GM18951 (cell line): ENCODE results near the gene SLIT1.

Source experiments
- POLR2A ChIP-seq: IDR thresholded peaks from 4 replicates; pipeline ENCODE4 v1.6.1; 2011; ENCODE audit warnings: mild to moderate bottlenecking; ENCODE audit not compliant: insufficient read length, insufficient read depth; ENCODE audit errors: extremely low read depth
- in situ Hi-C: fragments of 300-500 bp; cut with MboI; formaldehyde crosslinking; loops from one replicate; pipeline ENCODE4 v1.12.0; 2022; ENCODE audit warnings: low sequenced_read_pairs, mixed read lengths, inconsistent platforms; ENCODE audit not compliant: unreplicated experiment

SLIT1 gene

GRCh38 chr10:96988426-96988825 is 197.3 kb downstream of the SLIT1 start:
- in situ Hi-C loops, result no loop called here
- TF ChIP-seq POLR2A, result no peak

DNA sequence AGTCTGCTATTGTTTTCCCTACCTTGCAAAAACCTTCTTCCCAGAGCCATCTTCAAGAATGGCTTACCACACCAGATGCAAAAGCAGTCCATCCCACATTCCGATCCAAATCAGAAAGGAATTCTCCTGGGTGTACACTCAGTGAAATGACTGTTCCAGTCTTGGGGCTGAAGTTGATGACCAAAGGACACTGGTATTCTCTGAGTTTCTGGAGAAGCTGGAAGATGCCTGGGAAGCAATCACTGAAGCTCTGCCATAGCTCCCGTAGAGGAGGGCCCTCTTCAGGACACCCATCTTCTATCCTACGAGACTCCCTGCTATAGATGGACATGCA is 197.9 kb downstream of the SLIT1 start:
- TF ChIP-seq POLR2A, result no peak
- in situ Hi-C loops, result no loop called here

GRCh38 chr10:96987141-96987841 is 198.5 kb downstream of the SLIT1 start:
- TF ChIP-seq POLR2A, result no peak

GRCh38 chr10:96986200-96986856 is 199.4 kb downstream of the SLIT1 start:
- in situ Hi-C loops, result no loop called here
- TF ChIP-seq POLR2A, result no peak

More at GRCh38 chr10:96987141-96987841, 198.5 kb downstream of the SLIT1 start:
- in situ Hi-C loops, result no loop called here

GRCh38 chr10:96984541-96985131 is 201.1 kb downstream of the SLIT1 start:
- peak; percentile 10 for TF ChIP-seq POLR2A
- in situ Hi-C loops, result no loop called here

- in situ Hi-C loops, result no loop called here
- no peak for TF ChIP-seq POLR2A
Measured at GRCh38 chr10:96982149-96982930, 203.4 kb downstream of the SLIT1 start.

GRCh38 chr10:96978621-96979154 is 207.1 kb downstream of the SLIT1 start:
- no peak for TF ChIP-seq POLR2A
- in situ Hi-C loops, result no loop called here

DNA sequence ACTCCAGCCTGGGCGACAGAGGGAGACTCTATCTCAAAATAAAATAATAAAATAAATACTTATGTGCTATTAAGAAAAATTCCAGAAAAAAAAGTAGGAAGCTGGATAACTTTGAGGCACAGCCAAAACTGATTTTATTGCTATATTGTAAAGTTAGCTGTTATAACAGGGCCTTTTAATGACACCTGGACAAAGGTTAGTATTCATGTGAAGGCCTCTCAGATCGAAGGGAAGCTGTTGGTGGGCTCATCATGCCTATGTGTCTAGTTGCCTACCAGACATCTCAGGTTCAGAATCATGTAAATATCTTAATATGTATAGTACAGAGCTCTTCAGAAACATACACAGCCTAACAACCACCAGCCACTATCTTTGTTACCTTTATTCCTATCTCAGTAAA is 210.6 kb downstream of the SLIT1 start:
- TF ChIP-seq POLR2A, result no peak
- in situ Hi-C loops, result no loop called here

DNA sequence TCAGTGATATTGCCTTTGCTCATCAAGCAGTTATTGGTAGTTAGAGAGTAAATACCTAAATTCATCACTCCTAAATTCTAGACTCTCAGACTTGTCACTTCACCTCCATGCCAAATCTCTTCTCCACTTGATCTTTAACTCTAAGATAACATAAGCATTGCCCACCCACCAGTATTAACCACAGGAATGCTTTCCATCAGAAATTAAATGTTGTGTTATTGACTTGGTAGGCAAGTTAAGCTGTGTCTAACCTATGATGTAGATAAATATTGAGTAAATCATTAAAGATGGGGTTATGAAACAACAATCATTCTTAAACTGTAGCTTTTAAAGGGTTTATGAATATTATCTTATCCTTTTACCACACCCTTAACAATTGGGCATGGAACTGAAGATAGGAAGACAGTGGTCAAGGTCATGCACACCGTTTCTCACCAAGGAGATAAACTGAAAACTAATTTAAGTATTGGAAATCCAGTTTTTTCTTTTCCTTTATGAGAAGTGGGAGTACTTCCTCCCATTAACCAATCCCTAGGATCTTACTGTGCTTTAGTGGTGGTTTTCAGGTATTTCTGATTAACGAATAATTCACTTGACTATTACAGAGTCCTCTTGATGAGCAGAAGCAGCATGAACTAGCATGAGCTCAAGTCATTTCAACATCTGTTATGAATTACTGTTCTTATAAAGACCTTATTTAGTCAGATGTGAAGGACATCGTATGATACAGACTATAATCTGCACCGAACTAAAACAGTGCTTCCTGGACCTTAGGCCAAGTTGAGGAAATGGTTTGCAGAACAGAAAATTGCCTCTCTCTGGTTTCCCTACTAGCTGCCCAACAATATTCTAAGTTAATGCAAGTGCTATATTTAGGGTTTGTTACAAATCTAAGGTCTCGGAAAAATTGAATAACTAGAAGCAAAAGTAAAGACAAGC is 211.7 kb downstream of the SLIT1 start:
- in situ Hi-C loops, result no loop called here
- TF ChIP-seq POLR2A, result no peak

GRCh38 chr10:96972264-96972663 is 213.5 kb downstream of the SLIT1 start:
- no peak for TF ChIP-seq POLR2A
- in situ Hi-C loops, result no loop called here

DNA sequence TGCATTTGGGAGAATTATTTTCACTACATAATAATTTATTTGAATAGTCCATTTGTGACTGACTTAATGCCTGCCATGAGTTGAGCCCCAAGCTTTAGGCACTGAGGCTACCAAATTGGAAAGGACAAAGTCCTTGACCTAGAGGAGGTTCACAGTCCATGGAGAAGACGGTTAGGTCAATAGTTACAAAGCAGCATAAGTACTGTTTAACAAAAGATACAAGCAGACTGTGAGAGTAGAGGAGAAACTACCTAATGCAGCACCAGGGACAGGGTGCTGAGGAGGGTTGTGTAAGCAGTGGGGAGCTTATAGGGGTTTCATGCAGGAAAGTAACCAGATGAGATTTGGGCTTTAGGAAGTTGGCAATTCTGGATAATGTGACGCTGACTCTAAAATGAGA is 214.4 kb downstream of the SLIT1 start:
- in situ Hi-C loops, result no loop called here
- TF ChIP-seq POLR2A, result no peak
